HG03039 (cell line): ENCODE data around the gene FHAD1.

Experiments used
- ATAC-seq: cut with Tn5 transposase; IDR thresholded peaks from one replicate; pipeline ENCODE4 v1.9.1; 2021; ENCODE audit warnings: mild to moderate bottlenecking, moderate library complexity; ENCODE audit not compliant: unreplicated experiment

The FHAD1 gene

DNA sequence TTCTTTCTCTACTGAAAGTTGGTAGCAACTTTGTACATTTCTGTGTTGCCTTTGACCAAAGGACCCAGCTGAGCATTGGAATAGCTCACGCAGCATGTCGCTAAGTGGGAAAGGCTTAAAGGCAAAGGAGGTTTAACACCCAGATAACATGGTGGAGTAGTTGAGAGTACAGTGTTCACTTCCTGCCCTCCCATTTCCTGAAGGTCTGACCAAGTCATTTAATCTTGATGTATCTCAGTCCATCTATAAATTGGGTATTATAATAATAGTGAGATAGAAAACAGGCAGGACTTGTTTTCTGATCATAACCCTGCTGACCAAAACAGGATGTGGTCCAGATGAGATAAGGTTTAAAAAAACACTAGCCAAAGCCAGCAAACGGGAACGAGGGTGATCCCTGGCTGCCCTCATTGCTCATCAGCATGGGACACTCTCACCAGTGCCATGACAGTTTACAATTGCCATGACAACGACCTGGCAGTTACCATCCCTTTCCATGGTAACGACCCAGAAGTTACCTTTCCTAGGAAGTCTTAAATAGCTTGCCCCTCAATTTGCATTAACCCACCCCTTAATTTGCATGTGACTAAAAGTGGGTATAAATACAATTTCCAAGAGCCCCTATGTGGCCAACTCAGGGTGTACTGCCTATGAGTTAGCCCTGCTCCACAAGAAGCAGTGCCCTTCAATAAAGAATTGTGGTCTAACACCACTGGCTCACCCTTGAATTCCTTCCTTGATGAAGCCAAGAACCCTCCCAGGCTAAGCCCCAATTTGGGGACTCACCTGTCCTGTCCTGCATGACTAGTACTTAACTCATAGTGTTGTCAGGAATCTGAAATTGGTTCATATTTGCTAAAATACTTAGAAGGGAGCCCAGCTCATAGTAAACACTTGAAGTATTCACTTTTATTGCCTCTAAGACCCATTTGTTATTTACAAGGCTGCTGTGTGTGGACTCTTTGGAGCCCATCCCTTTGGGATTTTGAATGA, 28.4 kb upstream of the FHAD1 start:
- no peak for ATAC-seq

DNA sequence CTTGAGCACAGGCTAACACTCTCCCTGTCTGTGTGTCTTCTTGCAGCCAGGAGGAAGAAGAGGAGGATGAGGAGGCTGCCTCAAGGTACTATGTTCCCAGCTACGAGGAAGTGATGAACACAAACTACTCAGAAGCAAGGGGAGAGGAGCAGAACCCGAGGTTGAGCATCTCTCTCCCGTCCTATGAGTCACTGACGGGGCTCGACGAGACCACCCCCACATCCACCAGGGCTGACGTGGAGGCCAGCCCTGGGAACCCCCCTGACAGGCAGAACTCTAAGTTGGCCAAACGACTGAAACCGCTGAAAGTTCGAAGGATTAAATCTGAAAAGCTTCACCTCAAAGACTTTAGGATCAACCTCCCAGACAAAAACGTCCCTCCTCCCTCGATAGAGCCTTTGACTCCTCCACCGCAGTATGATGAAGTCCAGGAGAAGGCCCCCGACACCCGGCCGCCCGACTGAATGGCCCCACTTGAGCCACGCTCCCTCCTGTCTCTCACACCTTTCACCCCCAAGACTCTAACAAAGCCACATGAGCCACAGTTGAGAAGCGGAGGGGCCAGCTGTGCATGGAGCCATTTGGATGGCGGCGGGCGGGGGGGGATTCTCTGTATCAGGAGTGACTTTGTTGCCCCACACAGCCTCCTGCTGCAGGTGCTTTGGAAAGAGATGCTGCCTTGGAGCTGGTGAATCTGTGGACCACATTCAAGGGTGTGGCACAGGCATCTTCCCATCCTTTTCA, 27.6 kb upstream of the FHAD1 start:
- ATAC-seq: no peak

DNA sequence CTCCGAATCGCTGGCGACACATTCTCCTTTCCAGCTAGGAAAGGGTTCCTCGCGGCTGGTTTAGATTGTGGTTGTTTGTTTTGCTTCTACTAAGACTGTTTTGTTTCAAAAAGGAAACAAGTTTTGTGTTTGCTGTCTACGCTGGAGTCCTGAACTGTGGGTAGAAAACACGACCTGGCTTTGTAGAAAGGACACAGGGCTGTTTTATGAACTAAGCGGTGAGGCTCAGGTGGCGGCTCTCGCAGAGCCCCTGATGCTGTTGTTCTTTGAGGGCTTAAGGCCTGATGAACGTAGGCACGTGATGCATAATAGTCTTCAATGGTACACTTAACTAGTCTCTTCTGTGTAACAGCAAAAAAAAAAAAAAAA, 27.0 kb upstream of the FHAD1 start:
- no peak for ATAC-seq

DNA sequence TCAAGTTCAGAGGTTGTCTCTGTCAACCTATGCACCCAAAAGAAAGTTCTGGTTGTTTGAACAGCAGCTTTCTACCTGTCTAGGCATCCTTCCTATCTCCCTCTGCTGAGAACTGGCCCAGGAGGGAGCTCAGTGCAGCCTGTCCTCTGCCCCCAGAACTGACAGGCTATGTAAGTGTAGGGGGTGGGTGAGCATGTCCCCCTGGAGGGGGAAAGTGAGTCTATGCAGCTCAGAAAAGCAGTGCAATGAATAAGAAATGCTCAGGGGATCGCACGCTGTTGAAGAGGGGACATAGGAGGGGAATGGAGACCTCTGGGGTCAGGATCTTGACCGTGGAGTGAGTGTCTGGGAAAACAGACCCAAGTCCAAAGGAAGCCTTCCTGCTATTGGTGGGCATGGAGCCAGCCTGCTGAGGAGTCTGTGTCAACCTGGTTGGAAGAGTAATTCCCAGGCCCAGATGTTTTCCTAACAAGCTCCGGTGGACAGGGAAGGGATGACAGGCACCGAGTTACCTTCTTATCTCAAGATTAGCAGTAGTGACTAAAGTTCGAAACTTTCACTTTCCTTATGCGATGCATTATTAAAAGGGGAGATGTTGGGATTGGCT, 26.1 kb upstream of the FHAD1 start:
- no peak for ATAC-seq

DNA sequence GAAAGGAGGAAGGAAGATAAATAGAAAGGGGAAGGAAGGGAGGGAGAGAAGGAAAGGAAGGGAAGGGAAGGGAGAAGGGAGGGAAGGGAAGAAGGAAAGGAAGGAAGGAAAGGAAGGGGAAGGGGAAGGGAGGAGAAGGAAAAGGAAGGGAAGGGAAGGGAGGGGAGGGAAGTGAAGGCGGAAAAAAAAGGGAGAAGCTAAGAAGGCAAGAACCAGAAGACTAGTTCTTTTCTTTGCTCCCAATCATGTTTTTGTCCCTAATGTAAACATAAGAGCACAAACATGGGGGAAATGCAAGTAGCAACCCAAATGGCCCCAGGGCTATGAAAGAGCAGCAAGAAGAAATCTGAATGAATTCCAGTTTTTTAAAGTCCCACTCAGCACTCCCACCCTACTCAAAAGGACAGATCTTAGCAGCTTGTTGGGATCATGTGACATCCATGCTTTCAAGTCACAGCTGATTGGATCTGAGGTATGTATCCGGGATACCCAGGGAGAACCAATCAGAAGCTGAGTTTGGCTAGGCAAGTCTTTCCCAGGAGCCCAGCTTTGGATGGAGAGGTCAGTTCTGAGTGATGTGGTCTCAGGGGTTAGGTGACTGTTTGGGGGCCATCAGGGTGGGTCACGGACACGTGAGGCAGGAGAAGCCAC, 24.2 kb upstream of the FHAD1 start:
- ATAC-seq: no peak

DNA sequence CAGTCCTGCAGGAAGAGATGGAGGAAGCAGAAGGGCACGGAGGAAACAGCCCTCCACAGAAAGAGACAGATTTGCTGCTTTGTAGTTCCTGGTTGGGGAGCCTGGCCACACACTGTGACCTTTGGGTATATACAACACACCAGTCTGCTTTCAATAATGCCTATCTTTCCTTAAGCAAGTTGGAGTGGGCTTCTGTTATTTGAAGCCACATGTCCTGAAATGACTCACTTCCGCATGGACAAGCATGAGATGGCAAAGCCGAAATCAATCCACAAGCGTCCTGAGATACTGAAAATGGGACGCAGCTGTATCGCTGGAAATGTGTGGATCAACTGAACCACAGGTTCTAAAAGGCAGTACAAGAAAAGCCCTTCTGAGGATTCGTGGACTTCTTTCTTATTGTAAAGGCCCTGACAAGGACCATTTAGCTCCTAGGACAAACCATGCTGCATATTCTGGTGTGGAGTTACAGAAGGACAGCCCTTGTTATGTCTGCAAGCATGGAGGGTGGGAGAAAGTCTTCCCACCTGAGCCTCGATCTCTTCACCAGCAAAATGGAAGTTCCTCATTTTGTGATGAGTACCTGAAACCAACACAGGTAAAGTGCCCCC, 22.7 kb upstream of the FHAD1 start:
- ATAC-seq: no peak

DNA sequence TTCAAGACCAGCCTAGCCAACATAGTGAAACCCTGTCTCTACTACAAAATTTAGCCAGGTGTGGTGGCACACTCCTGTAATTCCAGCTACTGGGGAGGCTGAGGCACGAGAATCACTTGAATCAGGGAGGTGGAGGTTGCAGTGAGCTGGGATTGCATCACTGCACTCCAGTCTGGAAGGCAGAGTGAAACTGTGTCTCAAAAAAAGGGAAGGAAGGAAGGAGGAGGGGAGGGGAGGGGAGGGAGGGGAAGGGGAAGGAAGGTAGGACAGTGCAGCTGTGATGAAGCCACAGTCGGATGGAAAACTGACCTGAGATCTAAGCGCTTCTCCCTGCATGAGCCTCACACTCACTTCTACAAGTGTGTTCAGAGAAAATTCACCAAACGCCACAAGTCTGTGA, 22.0 kb upstream of the FHAD1 start:
- no peak for ATAC-seq

DNA sequence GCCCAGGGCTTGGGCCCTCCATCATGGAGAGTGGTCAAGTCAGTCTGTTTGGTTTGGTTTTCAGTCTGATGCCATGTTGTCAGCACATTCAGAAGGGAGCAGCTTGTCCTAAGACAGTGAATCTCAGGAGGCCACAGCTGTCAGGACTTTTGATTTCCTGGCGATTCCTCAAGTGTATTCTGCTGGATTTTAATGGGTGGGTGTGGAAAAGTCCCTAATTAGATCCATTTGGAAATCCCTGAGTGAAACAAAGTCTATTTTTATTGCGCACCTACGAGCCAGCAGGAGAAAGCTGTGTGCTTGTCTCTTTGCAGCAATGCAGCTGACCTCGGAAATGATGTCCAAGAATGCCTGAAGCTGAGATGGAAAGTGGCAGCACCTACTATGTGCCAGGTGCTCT, 21.6 kb upstream of the FHAD1 start:
- ATAC-seq: no peak

DNA sequence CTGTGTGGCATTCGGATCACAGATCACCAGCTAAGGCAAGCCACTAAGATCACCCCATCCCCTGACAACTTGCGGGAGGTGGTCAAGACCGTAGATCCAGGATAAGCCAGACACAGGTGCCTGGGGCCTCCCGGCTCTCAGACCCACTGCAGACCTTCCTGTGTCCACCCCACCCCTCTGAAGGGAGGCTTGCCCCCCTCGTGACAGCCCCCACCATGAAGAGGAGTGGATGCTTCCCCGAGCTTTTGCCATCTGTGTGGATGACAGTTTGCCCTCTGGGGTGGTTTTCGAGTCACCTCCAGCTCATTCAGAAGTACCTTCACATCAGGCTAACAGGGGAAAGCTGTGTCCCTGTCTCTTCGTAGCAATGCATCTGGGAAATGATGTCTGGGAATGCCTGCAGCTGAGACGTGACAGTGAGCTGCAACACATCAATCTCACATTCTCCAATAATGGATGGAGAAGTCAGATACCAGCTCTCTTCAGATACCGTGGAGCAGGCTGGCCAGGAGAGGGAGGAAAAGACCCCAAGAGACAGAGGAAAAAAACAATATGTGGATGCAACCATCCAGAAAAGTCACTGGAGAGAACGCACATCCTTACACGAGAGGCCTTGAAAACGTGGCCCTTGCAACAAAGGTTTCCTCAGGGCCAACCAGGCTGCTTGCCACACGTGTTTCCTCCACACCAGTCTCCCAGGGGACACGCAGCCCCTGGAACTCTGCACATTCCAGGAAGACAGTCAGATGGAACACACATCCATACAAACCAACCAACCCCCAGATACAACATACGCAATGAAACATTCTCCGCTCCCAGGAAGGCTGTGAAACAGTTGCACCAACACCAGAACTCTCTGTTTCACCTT, 20.4 kb upstream of the FHAD1 start:
- no peak for ATAC-seq

DNA sequence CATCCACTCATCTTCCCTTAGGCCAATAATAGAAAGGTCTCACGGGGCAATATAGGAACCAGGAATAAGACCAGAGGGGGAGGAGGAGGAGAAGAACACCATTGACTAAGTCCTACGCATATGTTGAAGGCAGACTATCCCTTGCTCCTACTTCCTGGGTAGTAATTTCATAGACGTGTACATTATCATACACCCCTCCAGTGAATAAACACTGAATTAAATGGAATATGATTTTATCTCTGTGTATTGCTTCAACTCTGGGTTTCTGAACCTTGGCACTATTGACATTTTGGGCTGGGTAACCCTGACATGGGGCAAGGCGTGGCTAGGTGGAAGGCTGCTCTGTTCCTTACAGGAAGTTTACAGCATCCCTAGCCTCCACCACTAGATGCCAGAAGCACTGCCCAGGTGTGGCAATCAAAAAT, 17.3 kb upstream of the FHAD1 start:
- no peak for ATAC-seq

DNA sequence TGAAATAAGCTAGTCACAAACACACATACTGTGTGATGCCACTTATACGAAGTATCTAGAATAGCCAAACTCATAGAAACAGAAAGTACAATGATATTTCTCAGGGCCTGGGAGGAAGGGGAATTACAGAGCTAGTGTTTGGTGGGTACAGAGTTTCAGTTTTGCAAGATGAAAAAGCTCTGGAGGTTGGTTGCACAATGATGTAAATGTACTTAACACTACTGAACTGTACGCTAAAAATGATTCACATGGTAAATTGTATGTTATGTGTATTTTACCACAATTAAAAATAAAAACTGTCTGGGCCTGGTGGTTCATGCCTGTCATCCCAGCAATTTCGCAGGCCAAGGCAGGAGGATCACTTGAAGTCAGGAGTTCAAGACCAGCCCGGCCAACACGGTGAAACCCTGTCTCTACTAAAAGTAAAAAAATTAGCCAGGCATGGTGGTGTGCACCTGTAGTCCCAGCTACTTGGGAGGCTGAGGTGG, 15.3 kb upstream of the FHAD1 start:
- peak; percentile 61 for ATAC-seq

DNA sequence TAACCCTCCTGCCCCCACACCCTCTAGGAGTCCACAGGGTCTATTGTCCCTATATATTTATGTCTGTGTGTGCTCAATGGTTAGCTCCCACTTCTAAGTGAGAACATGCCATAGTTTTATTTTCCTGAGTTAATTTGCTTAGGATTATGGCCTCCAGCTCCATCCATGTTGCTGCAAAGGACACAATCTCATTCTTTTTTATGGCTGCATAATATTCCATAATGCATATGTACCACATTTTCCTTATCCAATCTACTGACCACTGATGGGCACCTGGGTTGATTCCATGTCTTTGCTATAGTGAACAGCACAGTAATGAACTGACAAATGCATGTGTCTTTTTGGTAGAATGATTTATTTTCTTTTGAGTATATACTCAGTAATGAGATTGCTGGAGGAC, 13.3 kb upstream of the FHAD1 start:
- no peak for ATAC-seq

DNA sequence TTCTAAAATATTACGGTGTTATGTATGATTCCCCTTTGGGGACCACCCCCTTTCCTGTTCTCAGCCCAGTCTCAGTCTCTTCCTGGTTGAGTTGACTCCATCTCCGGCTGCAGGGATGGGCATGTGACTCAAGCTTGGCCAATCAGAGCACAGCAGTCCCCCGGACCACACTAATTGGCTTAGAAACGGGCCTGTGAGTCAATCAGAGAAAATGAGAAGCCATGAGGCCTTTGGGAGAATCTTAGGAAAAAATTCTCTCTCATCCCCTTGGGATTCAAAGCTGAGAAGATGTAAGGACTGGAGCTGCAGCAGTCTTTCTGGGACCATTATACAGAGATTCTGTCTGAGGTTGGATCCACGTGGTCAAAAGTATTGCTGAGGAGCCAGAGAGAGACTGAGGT, 10.7 kb upstream of the FHAD1 start:
- no peak for ATAC-seq

DNA sequence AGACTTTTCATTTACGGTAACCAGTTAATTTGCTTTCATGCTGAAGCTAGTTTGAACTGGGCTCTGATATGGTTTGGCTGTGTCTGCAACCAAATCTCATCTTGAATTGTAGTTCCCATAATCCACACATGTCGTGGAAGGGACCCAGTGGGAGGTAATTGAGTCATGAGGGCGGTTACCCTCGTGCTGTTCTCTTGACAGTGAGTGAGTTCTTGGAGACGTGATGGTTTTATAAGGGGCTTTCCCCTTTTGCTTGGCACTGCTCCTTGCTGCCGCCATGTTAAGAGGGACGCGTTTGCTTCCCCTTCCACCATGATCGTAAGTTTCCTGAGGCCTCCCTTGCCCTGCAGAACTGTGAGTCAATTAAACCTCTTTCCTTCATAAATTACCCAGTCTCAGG, 10.3 kb upstream of the FHAD1 start:
- ATAC-seq: no peak

DNA sequence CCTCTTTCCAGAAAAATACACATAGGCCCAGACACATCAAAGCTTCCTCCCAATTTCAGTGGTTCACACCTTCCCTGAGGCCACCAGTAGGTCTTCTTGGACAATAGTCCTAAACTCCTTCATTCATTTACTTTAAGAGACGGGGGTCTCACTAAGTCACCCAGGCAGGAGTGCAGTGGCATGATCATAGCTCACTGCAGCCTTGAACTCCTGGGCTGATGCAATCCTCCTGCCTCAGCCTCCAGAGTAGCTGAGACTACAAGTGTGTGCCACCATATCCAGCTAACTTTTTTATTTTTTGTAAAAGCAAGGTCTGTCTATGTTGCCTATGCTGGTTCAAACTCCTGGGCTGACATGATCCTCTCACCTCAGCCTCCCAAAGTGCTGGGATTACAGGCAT, 8.2 kb upstream of the FHAD1 start:
- no peak for ATAC-seq

DNA sequence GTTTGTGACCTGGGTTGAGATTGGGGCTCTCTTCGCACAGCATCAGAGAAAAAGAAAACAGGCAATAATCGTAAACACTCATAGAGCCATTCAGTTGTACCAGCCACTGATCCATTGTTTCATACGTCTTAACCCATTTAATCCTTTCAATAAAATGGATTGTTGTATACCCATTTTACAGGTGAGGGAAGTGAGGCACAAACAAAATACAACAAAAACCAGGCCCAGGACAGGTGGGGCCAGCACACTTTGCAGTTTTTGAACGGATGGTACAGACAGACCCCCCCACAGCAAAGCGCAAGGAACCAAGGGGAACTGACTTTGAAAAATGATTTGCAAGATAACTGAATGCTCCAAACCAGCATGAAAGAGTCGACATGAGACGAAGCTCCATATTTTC, 4.3 kb upstream of the FHAD1 start:
- no peak for ATAC-seq

DNA sequence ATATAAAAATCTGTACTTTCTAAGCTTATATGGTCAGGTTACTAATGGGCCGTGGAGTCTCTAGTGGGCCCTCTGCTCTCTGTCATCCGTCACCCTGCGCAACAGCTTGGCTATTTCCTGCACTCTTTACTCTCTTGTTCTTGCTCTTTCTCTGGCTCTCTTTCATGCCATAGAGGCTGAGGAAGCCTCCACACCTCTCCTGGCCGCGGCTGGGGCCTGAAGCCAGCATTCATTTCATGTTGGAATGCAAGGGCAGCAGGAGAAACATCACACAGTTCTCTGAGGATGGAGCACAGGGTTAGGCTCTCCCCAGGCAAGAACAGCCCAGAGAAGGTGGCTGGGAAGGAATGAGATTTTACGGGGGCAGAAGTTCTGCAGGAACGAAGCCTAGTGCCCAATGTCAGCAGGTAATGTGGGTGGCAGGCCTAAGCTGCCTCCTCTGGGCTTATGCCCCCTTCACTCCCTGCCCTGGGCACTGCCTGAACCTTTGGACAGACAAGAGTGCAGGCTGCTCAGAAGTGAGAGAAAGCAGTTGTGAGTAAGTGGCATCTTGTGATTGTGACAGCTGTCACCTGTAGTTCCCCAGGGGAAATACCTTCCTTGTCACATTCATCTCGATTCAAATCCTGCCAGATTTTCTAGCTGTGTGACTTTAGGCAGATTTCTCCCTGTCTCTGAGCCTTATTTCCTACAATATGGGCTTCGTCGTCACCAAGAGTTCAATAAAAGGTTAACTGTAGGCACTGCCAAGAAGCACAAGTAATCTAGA, 3.6 kb upstream of the FHAD1 start:
- ATAC-seq: no peak

DNA sequence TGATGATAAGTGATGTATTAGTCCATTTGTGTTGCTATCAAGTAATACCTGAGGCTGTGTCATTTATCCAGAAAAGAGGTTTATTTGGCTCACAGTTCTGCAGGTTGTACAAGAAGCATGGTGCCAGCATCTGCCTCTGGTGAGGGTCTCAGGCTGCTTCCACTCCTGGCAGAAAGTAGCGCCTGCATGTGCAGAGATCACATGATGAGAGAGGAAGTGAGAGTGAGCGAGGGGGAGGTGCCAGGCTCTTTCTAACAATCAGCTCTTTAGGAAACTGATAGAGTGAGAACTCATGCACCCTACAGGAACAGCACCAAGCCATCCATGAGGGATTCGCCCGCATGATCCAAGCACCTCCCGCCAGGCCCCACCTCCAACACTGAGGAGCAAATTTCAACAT, 2.2 kb upstream of the FHAD1 start:
- no peak for ATAC-seq
